ENCODE results near the gene DOCK9.
A peak's percentile ranks its signal among the peaks of the same experiment; 100 is the strongest.

Gene DOCK9

DNA sequence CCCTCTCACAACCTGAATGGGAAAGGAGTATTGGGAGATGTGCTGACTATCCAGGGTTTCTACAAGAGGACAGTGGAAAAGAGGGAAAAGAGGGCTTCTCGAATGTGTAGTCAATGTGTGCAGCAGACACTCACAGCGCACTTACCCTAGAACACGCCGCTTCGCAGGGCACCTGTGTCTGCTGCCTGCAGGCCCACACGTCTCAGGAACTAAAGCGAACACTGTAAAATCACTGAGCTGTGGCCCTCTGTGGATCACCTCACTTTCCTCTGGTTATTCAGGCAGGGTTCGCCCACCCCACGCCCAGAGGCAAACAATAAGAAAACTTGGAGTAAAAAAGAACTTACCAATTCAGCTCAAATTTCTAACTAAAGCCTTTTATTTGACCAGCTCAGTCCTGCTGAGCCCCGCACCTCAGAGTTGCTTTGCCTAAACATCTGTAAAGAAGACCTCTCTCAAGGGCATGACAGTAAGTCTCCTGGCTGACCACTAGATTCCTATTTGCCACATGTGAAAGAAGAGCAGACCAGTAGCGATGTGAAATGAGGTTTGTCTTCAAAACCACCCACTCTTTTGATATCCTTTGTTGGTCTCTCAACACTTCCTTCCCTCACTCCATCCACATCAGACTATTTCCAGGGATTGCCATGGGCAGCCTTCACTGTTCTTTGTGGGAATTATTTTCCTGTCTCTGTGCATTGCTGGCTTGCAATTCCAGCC, 19.3 kb upstream of the DOCK9 start:
- no peak for DNase-seq

DNA sequence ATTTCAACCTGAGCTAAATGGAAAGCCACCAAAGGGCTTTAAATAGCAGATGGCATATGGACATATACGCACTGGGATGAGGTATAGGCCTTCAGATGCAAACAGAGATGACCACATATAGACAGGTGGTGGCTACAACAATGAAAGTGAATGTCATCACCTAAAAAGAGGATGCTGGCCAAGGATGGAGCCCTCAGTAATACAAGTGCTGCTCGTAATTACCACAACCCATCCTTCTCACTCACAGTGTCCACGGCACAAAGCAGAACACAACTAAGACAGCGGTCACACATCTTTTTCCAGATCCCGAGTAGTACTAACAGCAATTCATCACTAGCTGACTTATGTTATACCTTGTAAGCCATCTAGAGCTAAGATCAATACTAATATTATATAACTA, 18.2 kb upstream of the DOCK9 start:
- no peak for DNase-seq

DNA sequence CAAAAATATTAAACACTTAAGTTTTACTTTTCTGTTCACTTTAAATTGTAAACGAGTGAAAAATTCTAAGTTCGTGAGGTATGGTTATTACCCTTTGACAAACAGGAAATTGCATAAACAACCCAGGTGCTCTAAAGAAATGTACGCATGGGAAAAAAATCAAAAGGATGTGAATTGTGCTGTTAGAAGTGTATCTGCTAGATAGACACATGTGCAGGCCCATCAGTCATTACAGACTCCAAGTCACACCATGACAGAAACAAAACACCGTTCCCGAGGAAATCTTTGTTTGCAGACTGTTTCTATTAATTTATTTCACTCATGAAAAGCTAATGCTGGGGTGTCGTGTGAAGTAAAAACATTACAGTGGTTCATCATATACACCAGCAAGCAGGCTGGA, 17.0 kb upstream of the DOCK9 start:
- no peak for DNase-seq

DNA sequence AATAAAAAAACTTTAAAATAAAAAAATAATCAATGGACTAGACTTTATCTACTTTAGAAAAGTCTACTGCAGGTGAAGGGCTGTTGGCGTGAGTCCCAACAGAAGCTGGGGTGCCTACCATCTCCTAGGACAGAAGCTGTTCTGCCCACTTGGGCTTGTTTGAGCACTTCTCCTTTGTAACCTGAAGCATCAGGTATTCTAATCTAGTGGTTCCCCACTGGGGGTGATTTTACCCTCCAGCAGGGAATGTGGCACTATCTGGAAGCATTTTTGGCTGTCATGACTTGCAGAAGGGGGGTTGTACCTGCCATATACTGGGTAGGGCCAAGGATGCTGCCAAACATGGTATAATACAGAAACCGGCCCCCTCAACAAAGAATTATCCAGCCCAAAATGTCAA, 16.2 kb upstream of the DOCK9 start:
- no peak for DNase-seq

DNA sequence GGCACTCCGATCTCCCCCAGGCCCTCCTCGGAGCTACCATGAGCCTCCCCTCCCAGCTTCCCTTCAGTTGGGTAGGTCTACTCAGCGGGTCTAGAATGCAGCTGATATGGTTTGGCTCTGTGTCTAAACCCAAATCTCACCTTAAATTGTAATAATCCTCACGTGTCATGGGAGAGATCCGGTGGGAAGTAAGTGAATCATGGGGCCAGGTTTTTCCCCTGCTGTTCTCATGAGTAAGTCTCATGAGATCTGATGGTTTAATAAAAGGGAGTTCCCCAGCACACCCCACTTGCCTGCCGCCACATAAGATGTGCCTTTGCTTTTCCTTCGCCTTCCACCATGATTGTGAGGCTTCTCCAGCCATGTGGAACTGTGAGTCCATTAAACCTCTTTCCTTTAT, 14.5 kb upstream of the DOCK9 start:
- DNase-seq, result no peak

DNA sequence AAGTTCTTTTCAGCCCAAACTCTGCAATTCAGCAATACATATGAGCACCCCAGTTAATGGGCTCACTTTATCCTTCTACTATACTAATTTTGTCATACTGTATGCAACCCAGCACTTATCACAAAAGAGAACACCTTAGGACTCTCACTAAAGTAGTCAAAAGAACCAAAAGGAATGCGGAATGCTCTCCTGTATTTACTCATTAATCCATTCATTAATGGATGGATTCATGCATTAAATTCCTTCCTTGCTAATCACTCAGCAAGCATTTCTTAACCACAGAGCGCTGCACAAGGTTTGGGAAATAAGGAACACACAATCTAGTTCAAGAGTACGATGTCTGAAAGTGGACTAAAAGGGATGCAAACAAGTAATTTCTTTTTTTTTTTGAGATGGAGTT, 12.8 kb upstream of the DOCK9 start:
- no peak for DNase-seq

DNA sequence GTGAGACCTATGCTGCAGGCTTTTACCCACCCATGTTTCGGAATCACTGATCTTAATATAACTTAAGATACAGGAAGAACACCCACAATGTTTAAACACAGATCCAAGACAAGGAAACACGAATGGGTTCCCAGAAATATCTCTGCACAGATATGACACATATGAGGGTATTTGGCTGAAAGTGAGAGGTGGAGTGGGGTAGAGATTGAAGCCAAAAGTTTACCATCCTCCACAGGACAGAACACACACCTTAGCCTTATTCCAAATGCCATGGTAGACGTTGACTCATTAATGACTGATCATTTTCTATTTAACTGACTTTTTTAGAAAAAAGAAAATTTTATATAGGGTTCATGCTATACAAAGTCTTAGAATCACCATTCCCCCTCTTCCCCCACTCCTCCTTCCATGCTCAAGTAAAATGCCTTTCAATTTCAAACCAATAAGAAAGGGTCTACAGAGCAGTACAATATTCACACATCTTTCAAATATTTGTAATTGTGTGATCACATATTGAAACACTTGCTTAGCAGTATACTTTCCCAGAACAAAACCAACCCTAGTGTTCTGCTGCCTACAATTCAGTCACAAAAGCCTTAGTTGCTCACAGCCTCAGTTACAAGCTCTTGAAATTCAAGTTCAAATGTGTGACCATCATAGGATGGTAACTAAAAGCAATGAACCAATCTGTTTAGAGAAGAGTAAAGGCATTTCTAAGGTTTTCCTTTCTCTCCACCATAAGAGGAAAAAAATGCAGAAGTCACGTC, 11.8 kb upstream of the DOCK9 start:
- DNase-seq, result no peak

DNA sequence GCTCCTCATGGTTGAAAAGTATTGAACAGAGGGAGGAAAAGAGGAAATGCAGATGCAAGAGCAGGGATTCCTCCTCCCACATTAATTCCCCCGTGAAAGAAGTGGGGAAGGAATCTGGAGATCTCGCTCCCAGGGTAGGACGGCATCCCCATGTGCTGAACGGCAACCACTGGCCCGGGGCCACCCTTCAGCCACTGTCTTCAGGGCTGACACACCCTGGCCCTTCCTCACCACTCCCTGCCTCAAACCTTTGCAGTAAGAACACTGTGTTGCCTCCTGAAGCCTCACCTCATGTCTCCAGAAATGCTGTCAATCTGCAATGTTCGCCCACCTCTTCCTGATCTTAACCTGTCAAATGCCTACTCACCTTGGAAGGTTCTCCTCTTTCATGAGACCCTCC, 10.9 kb upstream of the DOCK9 start:
- no peak for DNase-seq

DNA sequence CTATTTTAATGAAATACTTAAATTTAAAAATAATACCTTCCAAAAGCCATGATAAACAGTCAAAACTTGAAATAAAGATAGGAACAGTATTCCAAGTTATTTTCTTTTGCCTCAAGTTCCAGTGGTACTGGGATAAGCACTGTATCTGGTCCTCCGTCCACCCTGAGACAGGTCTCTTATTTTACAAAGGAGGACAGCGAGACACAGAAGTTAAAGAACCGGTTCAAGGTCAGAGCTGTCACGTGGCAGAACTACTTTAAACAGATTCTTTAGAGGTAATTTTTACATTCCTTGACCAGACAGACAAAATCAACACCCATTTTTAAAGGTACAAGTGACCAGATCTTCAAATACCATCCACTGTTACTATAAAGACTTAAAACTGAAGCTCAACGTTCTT, 10.4 kb upstream of the DOCK9 start:
- DNase-seq, result no peak

DNA sequence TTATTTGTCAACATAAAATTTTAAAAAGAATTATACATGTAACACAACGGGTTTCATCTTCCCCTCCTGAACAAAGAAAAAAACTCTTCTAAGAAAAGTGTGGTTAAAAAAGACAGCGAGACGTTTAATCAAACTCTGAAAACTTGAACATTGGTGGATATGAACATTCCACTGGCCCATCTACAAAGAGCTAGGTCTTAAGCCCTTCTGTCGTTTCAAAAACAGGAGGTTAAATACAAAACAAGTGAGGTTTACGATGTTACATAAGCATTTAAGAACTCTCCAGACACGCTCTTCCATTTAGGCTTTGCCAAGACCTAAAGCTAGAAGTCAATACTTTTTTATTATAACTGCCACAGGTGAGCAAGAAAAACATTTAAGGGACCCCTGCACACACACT, 9.4 kb upstream of the DOCK9 start:
- no peak for DNase-seq

DNA sequence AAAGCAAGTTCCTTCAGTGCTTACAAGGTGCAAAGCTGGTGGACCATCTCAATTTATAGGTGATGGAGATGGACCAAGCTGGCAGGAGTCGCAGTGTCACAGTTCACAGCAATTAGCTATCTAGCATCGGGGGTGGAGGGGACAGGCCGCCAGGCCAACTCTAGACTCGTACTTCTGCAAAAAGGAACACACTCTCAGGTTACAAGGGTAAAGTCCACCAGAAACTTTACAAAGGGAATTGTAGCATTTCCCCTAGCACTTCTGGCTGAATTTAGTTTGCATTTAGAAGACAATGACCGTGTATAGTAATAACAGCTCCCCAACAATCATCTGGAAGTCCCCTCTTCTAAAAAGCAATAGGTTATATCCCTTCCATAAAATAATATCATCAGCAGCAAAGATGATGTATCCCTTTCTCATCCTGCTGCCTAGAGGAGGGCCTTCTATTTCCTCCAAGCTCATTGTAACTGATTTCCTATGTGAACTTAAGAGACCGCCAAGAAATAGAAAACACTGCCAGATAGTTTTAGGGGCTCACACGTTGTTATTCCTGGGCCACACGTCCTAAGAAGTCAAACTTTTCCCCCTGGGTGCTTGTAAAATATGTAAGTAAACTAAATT, 8.5 kb upstream of the DOCK9 start:
- DNase-seq, result no peak

DNA sequence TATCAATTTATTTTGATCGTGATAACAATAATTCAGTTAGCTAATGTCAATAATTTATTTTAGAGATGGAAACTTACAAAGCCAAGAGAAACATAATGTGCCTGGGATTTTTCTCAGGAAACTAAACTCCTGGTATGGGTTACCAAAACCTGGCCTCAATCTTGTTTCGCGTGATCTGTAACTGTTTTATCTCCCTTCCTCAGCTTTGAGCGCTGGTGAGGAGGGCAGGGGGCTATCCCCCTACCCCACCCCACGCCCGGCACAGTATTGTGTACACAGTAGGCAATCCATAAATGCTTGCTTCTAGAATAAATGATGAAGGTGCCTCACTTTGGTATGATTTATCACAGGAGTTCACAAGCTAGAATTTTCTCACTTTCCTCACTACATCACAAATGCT, 7.7 kb upstream of the DOCK9 start:
- no peak for DNase-seq

DNA sequence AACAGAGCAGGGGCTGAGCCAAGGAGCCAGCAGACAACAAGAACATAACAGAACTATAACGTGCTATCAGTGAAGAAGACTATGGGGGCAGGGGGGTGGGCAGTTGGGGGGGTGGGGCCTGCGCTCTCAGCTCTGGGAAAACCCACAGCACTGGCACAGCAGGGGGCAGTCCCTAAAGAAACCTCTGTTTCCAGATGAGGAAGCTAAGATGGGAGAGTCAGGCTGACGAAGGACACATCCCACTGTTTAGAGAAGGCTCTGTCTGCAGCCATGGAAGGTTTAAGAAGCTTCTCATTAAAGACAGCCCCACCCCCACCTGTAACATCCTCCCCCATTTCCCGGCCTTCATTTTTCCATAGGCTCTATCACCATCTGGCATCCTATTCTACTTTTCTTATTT, 7.1 kb upstream of the DOCK9 start:
- no peak for DNase-seq

DNA sequence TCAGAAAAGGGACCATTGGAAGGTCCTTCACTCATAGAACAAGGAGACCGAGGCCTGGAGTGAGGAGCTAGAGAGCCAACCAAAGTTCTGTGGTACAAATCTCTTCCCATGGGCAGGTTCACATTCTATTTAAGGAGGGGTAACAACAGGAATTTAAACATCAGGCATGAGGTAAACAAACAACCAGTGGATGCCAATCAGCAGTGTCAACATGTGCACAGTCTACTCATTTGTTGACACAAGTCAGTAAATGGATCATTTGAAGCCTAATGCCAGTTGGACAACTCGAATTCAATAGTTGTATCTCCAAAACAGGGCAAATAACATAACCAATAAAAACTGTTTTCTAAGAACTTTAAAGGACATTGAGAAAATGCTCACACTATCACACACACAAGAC, 6.3 kb upstream of the DOCK9 start:
- no peak for DNase-seq

DNA sequence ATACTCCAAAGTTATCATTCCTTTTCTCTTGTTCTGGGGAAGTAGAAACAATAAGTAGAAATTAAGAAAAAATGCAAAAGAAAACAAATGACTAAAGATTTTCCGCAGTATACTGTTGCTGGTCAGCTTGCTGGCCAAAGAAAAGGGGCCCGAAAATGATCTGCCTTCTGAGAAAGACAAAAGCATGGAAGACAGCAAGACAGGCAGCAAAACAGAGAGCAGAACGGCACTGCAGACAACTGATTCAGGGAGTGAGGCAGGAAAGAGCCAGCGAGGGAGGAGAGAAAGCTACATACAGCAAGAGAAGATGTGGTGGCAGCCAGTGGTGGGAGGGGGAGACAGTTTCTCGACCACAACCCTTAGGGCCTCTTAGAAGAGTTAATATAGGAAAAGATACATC, 5.3 kb upstream of the DOCK9 start:
- DNase-seq, result no peak

DNA sequence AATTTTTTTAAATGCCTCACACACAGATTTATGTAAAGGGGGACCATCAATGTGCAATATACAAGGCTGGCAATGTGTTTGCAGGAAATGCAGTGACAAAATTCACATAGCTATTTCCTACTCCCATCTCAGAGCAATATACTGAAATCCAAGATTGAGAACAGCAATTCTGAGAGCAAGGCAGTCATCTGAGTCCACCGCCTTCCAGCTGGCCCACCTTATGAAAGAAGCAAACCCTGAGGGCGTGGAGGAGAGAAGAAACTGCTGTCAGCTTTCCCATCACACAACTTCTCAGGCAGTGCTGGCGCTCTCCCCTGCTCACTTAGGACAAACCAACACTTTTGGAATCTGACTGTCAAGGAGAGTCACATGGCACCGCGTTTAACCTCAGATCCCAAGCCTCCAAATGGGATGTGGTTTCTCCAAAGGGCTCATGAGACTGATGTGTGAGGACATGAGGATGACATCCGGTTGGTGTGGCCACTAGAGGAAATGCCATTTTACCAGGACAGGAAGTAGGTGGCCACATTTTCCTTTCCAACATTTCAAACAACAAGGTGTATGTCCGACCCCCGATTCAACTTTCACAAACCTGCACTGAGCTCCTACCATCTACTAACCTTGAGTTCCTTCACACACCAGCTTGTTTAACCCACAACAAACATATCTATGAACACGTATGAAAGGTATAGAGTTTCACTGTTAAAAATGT, 3.7 kb upstream of the DOCK9 start:
- DNase-seq, result no peak

DNA sequence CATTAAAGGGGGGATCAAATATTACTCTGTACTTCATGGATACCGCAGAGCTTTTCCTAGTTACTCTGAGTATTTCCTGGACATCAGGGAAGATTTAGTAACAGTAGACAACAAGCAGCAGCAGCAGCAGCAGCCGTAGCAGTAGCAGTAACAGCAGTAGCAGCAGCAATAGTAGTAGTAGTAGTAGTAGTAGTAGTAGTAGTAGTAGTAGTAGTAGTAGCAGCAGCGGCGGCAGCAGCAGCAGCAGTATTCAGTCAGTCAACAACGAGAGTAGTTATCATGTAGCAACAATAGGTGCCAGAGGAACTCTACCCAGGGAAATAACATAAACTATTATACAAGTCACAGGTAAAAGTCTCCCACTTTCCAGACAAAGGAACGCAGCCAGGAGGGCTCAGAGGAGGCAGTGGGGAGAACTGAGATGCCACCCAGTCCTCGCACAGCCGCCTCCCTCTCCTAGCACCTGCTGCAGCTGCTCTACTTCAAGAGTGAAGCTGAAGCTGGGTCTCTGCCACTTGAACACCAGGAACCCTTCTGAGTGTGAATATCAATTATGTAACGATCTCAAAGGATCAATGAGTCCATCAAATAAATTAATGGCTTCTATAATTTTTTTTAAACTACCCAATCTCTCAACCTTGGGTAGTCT, 1.3 kb upstream of the DOCK9 start:
- DNase-seq, result no peak

DNA sequence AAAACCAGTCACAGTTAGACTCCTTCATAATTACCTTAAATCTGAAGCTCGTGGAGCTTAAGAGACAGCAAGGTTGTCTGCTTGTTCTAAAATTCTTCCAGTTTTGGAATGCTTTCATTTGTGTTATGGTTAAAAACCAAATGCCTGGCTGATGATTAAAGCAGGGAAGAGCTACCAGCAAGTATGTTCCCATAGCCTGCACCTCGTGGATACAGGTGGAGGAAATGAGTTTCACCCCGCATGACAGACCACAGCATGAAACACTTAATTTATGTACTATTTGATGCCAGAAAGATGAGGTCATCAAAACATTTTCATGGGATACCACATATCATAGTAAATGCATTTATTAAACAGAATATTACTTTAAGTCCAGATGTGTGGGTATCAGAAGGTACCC, 416 bp upstream of the DOCK9 start:
- peak; percentile 90 for DNase-seq

DNA sequence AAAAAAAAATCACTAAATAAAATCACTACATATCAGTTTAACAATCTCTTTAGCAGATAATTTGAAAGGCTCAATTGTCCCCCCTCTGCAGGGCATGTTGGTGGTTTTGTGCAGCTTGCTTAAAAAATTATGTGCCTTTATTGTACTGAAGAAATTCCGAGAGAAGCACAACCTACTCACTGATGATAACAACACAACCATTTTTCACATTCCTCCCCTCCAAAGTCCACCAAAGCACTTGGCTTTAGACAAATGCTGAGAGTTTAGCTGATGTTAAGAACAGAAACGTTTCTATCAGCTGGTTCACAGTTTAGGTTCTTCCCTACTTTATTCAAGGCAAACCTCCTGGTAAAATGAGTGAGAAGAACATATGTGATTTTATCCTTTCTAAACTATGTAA, 923 bp downstream of the DOCK9 start:
- no peak for DNase-seq

DNA sequence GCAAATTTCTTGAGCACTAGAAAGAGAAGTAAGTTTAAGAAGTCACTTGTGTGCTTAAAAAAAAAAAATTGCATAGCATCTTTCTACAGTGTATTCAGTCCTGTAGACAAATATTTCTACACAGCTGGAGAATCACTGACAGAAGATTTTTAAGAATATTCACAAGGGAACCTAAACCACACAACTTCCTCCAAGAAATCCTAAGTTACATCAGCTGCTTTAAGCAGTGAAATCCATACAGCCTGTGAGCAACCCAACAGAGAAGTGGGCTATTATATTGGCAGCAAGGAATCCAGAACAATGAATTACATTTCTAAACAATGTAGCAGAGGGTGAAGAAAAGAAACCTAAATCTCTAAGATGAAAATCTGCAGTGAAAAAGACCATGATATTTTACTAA, 1.5 kb downstream of the DOCK9 start:
- DNase-seq, result peak; percentile 27

DNA sequence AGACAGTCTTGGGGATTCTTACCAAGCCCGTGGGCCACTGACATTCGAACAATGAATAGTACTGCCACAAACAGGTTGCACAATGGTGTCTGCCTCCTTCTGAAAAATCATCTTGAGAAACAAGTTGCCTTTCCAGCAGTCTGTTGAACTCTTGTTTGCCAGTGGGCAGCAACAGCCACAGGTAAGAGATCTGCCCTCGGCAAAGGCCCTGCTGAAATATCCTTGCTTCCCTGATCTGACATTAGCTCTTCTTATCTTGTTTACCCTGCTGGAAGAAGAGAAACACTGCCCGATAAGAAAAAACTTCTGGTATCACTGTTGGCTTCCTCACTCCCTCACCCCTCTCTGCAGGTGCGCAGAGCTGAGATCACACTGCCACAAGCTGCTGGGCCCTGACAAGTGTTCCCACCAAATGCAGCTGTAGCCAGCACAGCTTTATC, 2.0 kb downstream of the DOCK9 start:
- no peak for DNase-seq

DNA sequence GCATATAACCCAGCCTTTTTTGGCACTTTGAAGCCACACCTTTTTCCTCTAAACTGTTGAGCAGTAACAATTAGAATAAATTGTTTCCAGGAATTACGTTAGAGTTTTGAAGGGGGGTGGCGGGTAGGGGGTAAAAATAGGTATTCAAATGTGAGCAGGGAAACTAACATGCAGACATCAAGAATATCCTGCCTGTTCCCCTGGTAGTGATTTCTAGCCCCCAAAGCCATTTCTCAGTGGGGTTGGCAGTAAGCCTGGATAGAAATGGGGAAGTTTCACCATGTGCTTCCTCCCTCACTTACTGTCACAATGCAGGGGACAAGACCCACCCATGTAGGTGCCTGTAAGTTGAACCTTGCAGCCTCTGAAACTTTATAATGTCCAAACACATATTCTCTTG, 3.8 kb downstream of the DOCK9 start:
- DNase-seq, result no peak

DNA sequence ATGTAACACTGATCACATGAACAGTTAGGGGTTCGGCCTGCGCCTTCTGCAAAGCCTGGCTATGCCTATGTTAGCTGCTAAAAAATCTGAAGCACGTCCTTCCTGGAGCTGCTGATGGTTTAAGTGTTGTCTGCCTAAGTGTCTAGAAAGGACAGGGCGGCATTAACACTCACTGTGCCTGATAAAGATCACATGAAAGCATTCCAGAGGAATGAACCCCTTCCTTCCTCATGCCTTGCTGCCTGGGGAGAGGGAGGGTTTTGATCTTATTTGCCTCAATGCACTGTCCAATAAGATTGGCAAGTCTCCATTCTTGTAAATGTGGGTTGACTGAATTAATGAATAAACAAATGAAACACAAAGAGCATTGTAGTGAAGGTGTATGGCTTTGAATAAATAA, 5.2 kb downstream of the DOCK9 start:
- DNase-seq, result peak; percentile 23
